ENCODE results near the gene ATP8B4.

The ATP8B4 gene

GRCh38 chr15:50119063-50120040, at the start of gene ATP8B4:
Gene ATP8B4 (minus strand): TSS chr15:50119233. CDS start chr15:50106966, 12,267 bp downstream.
- POLR2A ChIA-PET: no interaction called here
- no peak for TF ChIP-seq FOXK2 (IDR thresholded peaks at IDR 0.05)
- no peak for TF ChIP-seq FOXM1 (IDR thresholded peaks at IDR 0.05; ENCODE audit: borderline replicate concordance)
- TF ChIP-seq ELF4 (IDR thresholded peaks at IDR 0.05): no peak
- TF ChIP-seq HDGF (IDR thresholded peaks at IDR 0.05; ENCODE audit: borderline replicate concordance): no peak
- no peak for TF ChIP-seq L3MBTL2 (conservative IDR thresholded peaks at IDR 0.05)
- TF ChIP-seq ZNF384 (IDR thresholded peaks at IDR 0.05): no peak
- no peak for TF ChIP-seq ARNT (IDR thresholded peaks at IDR 0.05)
- TF ChIP-seq BHLHE40 (IDR thresholded peaks at IDR 0.05; ENCODE audit: borderline replicate concordance): no peak
- TF ChIP-seq CTBP1 (IDR thresholded peaks at IDR 0.05; ENCODE audit: borderline replicate concordance): no peak
- no peak for TF ChIP-seq NFRKB (IDR thresholded peaks at IDR 0.05)
- no peak for TF ChIP-seq FOXA1 (IDR thresholded peaks at IDR 0.05)
- no peak for TF ChIP-seq PKNOX1 (IDR thresholded peaks at IDR 0.05)
- no peak for TF ChIP-seq SP1 (IDR thresholded peaks at IDR 0.05)
- TF ChIP-seq LEF1 (IDR thresholded peaks at IDR 0.05; ENCODE audit: borderline replicate concordance): no peak
- DNase-seq (ENCODE audit: extremely low spot score): no peak
- CTCF ChIA-PET: interaction anchor here (0.6 kb wide), 1 partner anchor 116 kb away, joined by 3 read pairs; no protein-coding TSS in a partner anchor

- DNase-seq (ENCODE audit: extremely low spot score): no peak
- ChIA-PET POLR2A (no interaction called here), CTCF (no interaction called here)
- TF ChIP-seq HDGF (IDR thresholded peaks at IDR 0.05; ENCODE audit: borderline replicate concordance): no peak
- no peak for TF ChIP-seq TARDBP (IDR thresholded peaks at IDR 0.05)
- TF ChIP-seq FOXK2 (IDR thresholded peaks at IDR 0.05): no peak
- TF ChIP-seq SUZ12 (IDR thresholded peaks at IDR 0.05): no peak
- no peak for TF ChIP-seq LEF1 (IDR thresholded peaks at IDR 0.05; ENCODE audit: borderline replicate concordance)
- TF ChIP-seq ELF4 (IDR thresholded peaks at IDR 0.05): no peak
- TF ChIP-seq FOXM1 (IDR thresholded peaks at IDR 0.05; ENCODE audit: borderline replicate concordance): no peak
- TF ChIP-seq FOXA1 (IDR thresholded peaks at IDR 0.05): no peak
- TF ChIP-seq ZNF384 (IDR thresholded peaks at IDR 0.05): no peak
- no peak for TF ChIP-seq BHLHE40 (IDR thresholded peaks at IDR 0.05; ENCODE audit: borderline replicate concordance)
- no peak for TF ChIP-seq PKNOX1 (IDR thresholded peaks at IDR 0.05)
- no peak for TF ChIP-seq L3MBTL2 (conservative IDR thresholded peaks at IDR 0.05)
- no peak for TF ChIP-seq SP1 (IDR thresholded peaks at IDR 0.05)
- no peak for TF ChIP-seq NFRKB (IDR thresholded peaks at IDR 0.05)
- no peak for TF ChIP-seq CTBP1 (IDR thresholded peaks at IDR 0.05; ENCODE audit: borderline replicate concordance)
- no peak for TF ChIP-seq ARNT (IDR thresholded peaks at IDR 0.05)
These were observed 49.3 kb upstream of the ATP8B4 start for GRCh38 chr15:50168379-50168778.

DNA sequence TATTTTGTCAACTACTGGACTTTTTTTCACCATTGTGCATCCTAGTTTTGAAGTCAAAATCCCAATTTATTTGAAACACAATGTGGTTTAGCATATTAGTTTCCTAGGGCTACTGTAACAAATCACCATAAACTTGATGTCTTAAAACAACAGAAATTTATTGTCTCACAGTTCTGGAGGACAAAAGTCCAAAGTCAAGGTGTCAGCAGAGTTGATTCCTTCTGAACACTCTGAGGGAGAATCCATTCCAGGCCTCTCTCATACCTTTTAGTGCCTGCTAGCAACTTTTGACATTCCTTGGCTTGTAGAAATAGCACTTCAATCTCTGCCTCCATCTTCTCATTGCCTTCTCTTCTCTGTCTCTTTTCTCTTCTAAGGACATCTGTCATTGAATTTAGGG, 48.1 kb upstream of the ATP8B4 start:
- ChIA-PET POLR2A (no interaction called here), CTCF (interaction anchor here (0.7 kb wide), 1 partner anchor 126 kb away, joined by 3 read pairs; no protein-coding TSS in a partner anchor)
- DNase-seq (ENCODE audit: extremely low spot score): no peak
- no peak for TF ChIP-seq FOXA1 (IDR thresholded peaks at IDR 0.05)
- TF ChIP-seq BHLHE40 (IDR thresholded peaks at IDR 0.05; ENCODE audit: borderline replicate concordance): no peak
- TF ChIP-seq TARDBP (IDR thresholded peaks at IDR 0.05): no peak
- no peak for TF ChIP-seq NFRKB (IDR thresholded peaks at IDR 0.05)
- TF ChIP-seq ZNF384 (IDR thresholded peaks at IDR 0.05): no peak
- no peak for TF ChIP-seq ARNT (IDR thresholded peaks at IDR 0.05)
- TF ChIP-seq FOXK2 (IDR thresholded peaks at IDR 0.05): no peak
- no peak for TF ChIP-seq SUZ12 (IDR thresholded peaks at IDR 0.05)
- TF ChIP-seq LEF1 (IDR thresholded peaks at IDR 0.05; ENCODE audit: borderline replicate concordance): no peak
- no peak for TF ChIP-seq HDGF (IDR thresholded peaks at IDR 0.05; ENCODE audit: borderline replicate concordance)
- no peak for TF ChIP-seq L3MBTL2 (conservative IDR thresholded peaks at IDR 0.05)
- no peak for TF ChIP-seq CTBP1 (IDR thresholded peaks at IDR 0.05; ENCODE audit: borderline replicate concordance)
- no peak for TF ChIP-seq SP1 (IDR thresholded peaks at IDR 0.05)
- no peak for TF ChIP-seq FOXM1 (IDR thresholded peaks at IDR 0.05; ENCODE audit: borderline replicate concordance)
- no peak for TF ChIP-seq PKNOX1 (IDR thresholded peaks at IDR 0.05)
- TF ChIP-seq ELF4 (IDR thresholded peaks at IDR 0.05): no peak

DNA sequence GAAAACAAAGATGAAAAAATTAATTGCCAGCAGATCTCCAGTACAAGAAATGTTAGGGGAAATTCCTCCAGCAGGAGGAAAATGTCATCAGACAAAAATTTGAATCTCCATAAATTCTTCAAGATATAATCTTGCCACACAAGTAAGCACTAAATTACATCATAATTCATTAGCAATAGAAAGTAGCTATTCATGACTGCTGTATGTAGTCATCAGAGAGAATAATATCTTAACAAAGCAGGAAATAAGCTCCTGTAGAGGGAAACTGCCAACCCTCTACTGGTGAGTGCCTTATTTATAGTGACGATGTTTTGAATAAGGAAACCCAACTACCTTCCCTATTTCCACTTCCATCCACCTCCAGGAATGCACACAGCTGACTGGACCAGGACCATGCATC, 47.2 kb upstream of the ATP8B4 start:
- TF ChIP-seq ELF4 (IDR thresholded peaks at IDR 0.05) (no peak), ARNT (IDR thresholded peaks at IDR 0.05) (no peak), SP1 (IDR thresholded peaks at IDR 0.05) (no peak)
- CTCF ChIA-PET: no interaction called here
- no peak for DNase-seq (ENCODE audit: extremely low spot score)
- POLR2A ChIA-PET: no interaction called here

GRCh38 chr15:50164458-50164857, 45.4 kb upstream of the ATP8B4 start:
- TF ChIP-seq FOXM1 (IDR thresholded peaks at IDR 0.05; ENCODE audit: borderline replicate concordance) (no peak), NFRKB (IDR thresholded peaks at IDR 0.05) (no peak), PKNOX1 (IDR thresholded peaks at IDR 0.05) (no peak), FOXA1 (IDR thresholded peaks at IDR 0.05) (no peak), BHLHE40 (IDR thresholded peaks at IDR 0.05; ENCODE audit: borderline replicate concordance) (no peak)
- ChIA-PET CTCF (no interaction called here), POLR2A (no interaction called here)
- no peak for DNase-seq (ENCODE audit: extremely low spot score)

Measured in HEK293T (cell line).